T1000 (cell line): ENCODE measurements around the gene KRTAP10-6.
"Not testable (repeated sequence)": the region's sequence is repeated elsewhere in the genome, so short reads cannot be mapped to it uniquely, and the experiment has no call there.

Experiments used
- DNase-seq: peaks from one replicate; lab custom pipeline; 2025; ENCODE audit warnings: mixed read lengths; lab: John Stamatoyannopoulos, UW

Gene KRTAP10-6

GRCh38 chr21:44599264-44600029 is 7.1 kb upstream of the KRTAP10-6 start:
- DNase-seq = no peak

- no peak for DNase-seq
These were observed 5.8 kb upstream of the KRTAP10-6 start for GRCh38 chr21:44598061-44598460.

GRCh38 chr21:44596068-44596725 is 3.9 kb upstream of the KRTAP10-6 start:
- no peak for DNase-seq

- no peak for DNase-seq
These were observed 3.2 kb upstream of the KRTAP10-6 start for GRCh38 chr21:44595524-44595923.

GRCh38 chr21:44594406-44594916 is 2.2 kb upstream of the KRTAP10-6 start:
- DNase-seq = no peak

DNA sequence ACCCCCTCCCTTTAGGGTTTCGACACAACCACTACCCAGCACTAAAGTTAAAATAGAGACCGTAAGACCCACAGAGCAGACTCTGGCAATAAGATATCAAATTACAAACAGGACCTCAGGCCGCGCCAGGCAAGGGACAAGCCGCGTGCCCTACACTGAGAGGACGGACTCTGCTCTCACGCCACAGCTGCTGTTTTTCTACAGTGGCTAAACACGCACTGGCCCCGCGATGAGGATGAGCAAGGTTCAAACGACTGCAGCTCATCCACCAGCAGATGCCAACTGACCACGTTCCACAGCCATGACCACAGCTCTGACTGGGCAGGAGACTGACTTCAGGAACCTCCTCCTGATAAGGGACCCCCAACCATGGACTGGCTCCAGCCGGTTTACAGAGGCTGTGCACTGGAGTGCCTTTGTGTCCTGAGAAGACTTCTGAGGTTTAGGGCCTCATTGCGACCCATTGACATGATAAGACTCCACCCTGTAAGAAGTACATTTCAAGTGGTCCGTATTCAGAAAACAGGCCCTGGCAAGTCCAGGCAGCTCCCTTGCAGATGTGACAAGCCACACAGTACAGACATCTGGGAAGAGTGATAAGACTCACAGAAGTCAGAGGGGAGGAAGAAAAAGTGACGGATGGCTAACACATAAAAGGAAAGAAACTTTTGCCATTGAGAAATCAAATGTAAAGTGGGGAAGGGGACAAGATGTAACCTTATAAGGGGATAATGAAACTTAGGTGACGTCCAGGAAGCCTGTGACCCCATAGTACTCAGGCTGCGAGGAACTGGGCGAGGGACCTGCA is 1.5 kb upstream of the KRTAP10-6 start:
- DNase-seq = no peak

DNA sequence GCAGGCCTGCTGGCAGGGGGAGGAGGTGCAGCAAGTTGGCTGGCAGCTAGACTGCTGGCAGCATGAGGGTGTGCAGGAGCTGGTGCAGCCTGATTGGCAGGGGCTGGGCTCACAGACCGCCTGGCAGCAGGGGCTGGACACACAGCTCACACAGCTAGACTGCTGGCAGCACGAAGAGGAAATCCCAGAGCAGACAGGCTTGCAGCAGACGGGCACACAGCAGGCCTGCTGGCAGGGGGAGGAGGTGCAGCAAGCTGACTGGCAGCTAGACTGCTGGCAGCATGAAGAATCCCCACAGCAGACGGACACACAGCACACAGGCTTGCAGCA is 539 bp downstream of the KRTAP10-6 start:
- not testable (repeated sequence) for DNase-seq

GRCh38 chr21:44590897-44591800 is 1.2 kb downstream of the KRTAP10-6 start:
- not testable (repeated sequence) for DNase-seq

GRCh38 chr21:44590311-44590721 is 2.0 kb downstream of the KRTAP10-6 start:
- DNase-seq = no peak

DNA sequence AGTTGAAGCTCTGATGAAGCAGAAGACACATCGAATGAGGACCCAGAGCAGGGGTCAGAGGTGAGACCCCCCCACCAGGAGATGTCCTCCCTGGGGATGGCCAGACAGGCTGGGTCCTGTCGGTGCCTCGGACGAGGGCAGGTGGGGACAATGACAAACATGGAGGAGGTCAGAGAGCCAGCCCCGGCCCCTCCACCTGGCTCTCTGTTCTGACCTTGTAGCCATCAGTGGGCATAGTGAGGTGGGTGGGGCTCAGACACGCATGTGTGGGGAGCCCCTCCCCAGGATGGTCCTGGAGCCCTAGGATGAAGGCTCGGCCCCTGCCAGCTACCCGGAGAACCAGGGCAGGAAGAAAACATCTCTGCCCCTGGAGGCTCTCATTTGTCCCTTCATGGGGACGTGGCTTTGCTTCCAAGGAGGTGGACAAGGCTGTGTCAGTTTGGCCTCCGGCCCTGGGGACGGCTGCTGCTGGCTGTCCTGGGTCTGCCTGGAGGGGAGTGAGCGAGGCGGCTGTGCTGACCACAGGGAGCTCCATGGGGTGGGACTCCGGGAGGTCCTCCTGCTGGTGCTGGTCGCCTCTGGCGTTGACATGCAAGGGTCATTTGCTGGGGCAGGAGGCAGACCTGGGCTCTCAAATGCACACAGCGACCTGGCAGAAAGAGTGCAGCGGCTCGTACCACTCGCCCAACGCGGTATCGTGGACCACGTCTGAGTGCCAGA is 2.6 kb downstream of the KRTAP10-6 start:
- no peak for DNase-seq

DNA sequence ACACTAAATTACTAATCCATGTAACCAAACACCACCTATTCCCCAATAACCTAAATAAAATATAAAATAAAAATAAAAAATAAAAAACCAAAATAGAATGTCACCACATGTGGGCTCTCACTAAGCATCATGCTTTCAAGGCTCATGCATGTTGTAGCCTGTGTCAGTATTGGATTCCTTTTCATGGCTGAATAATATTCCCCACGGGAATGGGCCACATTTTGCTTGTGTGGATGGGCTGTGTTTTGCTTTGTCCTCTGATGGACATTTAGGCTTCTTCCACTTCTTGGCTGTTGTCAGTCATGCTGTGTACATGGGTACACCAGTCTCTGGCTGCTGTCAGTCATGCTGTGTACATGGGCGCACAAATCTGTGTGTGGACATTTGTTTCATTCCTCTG is 3.2 kb downstream of the KRTAP10-6 start:
- DNase-seq = no peak

DNA sequence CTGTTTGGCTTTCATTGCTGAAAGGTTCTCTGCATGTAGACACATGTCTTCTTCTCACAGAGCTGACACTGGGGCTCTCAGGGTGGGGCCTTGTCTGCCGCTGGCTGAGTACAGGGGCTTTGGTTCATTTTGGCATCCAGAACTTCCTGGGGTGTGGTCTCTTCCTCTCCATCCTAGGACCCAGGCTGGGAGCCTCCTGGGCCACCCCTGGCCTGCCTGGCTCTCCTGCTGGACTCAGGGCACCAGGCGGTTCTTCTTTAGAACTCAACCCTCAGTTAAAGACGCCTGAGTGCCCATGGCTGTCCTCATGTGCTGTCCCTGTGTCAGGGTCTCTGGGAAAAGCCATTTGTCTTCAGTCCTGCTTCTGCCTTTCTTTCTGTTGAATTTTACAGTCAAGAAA is 6.4 kb downstream of the KRTAP10-6 start:
- DNase-seq = no peak

- DNase-seq = no peak
These were observed 8.5 kb downstream of the KRTAP10-6 start for GRCh38 chr21:44583800-44584147.

DNA sequence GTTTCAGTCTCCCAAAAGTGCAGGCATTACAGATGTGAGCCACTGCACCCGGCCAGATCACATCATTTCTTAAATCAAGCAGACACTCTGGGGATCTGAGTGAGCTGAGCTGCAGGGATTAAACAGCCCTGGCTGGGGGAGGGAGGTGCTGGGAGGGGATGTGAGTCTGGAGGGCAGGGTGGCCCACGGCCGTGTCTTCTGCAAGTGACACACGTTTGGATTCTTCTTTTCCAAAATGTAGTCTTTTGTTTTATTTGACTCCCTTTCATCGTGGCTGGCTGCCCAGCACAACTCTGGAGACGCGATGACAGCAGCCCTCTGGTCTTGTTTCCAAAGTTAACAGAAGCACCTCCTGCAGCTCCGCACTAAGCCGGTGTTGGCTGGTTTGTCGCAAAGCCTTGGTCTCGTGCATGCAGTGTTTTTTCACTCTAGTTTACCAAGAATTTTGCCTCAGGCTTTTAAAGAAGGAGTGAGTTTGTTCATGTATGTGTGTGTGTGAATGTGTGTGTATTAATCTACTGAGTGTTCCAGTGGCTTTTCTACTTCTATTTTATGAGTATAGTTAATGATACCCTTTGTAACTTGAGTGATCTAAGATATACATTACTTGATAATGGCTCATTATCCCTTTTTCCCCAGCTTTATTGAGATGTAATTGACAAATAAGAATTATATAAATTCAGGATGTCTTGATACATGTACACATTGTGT is 9.1 kb downstream of the KRTAP10-6 start:
- no peak for DNase-seq

DNA sequence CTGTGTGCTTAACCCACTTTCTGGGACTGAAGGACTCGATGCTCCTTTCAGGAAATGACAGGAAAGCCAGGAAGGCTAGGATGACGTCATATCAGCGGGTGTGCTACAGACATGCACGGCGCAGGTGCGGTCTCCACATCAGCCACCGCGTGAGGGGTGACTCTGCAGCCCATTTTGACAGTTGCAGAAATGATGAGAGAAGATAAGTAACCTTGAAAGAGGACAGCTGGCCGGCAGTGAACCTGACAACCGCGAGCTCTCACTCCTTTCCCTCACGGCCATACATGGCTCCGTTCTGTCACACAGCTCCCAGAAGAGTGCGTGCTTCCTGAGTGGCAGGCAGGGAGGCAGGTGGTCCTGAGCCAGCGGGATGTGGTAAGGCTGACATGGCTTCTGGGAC is 10.2 kb downstream of the KRTAP10-6 start:
- no peak for DNase-seq

- no peak for DNase-seq
These were observed 11.1 kb downstream of the KRTAP10-6 start for GRCh38 chr21:44581158-44581557.

DNA sequence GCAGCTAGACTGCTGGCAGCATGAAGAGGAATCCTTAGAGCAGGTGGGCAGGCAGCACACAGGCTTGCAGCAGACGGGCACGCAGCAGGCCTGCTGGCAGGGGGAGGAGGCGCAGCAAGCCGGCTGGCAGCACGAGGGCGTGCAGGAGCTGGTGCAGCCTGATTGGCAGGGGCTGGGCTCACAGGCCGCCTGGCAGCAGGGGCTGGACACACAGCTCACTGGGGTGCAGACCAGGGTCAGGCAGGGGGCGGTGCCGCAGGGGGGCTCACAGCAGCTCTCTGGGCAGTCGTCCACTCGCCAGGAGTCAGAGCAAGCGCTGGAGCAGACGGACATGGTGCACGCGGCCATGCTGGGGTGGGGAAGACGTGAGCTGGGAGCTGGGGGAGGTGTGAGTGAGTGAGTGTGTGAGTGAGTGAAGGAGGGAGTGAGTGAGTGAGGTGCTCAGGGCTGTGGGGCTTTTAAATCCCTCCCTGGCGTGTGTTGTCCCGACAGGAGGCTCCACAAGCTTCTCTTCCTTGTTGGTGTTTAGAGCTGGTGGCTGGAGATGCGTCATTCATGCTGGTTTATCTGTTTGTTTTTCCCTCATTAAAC is 12.0 kb downstream of the KRTAP10-6 start, which contains the start of gene KRTAP10-5:
TSS of gene KRTAP10-5 (minus strand) at position 374 of the 591 bp plus-strand sequence. CDS start at position 348, 26 bp downstream.
- DNase-seq = not testable (repeated sequence)

GRCh38 chr21:44579833-44580144 is 12.5 kb downstream of the KRTAP10-6 start:
- DNase-seq = no peak

- DNase-seq = no peak
These were observed 13.1 kb downstream of the KRTAP10-6 start for GRCh38 chr21:44579056-44579832.
